Osteoblast (primary cell): ENCODE results near the gene PRKAG2. TPM values are rescaled to one million over a fixed set of nuclear protein-coding genes. Genes with fewer than 3 reads are reported as not detected.

Experiments used
- DNase-seq: peaks from one replicate; pipeline ENCODE4 v3.0.0; 2011; ENCODE audit warnings: low spot score, mixed read lengths; ENCODE audit not compliant: insufficient read length; ENCODE audit errors: missing footprints
- H2AFZ ChIP-seq: 2 replicates; pipeline ENCODE4 v1.6.0; 2011; ENCODE audit warnings: mild to moderate bottlenecking, low read length
- H3K27ac ChIP-seq: 2 replicates; pipeline ENCODE4 v1.5.1; 2011; ENCODE audit warnings: mild to moderate bottlenecking, low read depth, low read length, moderate library complexity
- H3K27me3 ChIP-seq: 2 replicates; pipeline ENCODE4 v1.6.0; 2012; ENCODE audit warnings: mild to moderate bottlenecking, control low read depth, inconsistent platforms, low read length, moderate library complexity; ENCODE audit not compliant: insufficient read depth
- H3K36me3 ChIP-seq: 2 replicates; pipeline ENCODE4 v1.5.1; 2011; ENCODE audit warnings: mild to moderate bottlenecking, low read length, control low read depth, moderate library complexity; ENCODE audit not compliant: insufficient read depth
- H3K4me1 ChIP-seq: 2 replicates; pipeline ENCODE4 v1.5.1; 2011; ENCODE audit warnings: mild to moderate bottlenecking, low read length, control low read depth, moderate library complexity; ENCODE audit not compliant: insufficient read depth
- H3K4me2 ChIP-seq: 2 replicates; pipeline ENCODE4 v1.6.0; 2011; ENCODE audit warnings: mild to moderate bottlenecking, low read length; ENCODE audit not compliant: insufficient read depth
- H3K4me3 ChIP-seq: fragments of 200-600 bp; sonication (generic); 3 replicates; pipeline ENCODE4 v1.5.1; 2012; ENCODE audit warnings: mild to moderate bottlenecking, low read length, inconsistent platforms; ENCODE audit not compliant: insufficient read depth
- H3K79me2 ChIP-seq: 2 replicates; pipeline ENCODE4 v1.6.0; 2012; ENCODE audit warnings: mild to moderate bottlenecking, low read length, control low read depth, inconsistent platforms; ENCODE audit not compliant: insufficient read depth
- H3K9me3 ChIP-seq: 2 replicates; pipeline ENCODE4 v1.5.1; 2011; ENCODE audit warnings: low read depth, low read length, control low read depth
- H4K20me1 ChIP-seq: 2 replicates; pipeline ENCODE4 v1.6.0; 2012; ENCODE audit warnings: mild to moderate bottlenecking, low read length, control low read depth; ENCODE audit not compliant: insufficient read depth
- total RNA-seq: library from RNA; depleted of rRNA; stranded (reverse); fragments of >200 nt; gene quantifications from 2 replicates; pipeline ENCODE4 v1.2.3, GENCODE V29; 2012
- TF ChIP-seq, protein P1 (sequence below): IDR thresholded peaks from 2 replicates; pipeline ENCODE4 v1.5.1; 2011; ENCODE audit warnings: mild to moderate bottlenecking, low read depth, low read length, moderate library complexity; ENCODE audit errors: extremely low read depth

PRKAG2 gene
- total RNA-seq, 1 donor, result 20.6 TPM

DNA sequence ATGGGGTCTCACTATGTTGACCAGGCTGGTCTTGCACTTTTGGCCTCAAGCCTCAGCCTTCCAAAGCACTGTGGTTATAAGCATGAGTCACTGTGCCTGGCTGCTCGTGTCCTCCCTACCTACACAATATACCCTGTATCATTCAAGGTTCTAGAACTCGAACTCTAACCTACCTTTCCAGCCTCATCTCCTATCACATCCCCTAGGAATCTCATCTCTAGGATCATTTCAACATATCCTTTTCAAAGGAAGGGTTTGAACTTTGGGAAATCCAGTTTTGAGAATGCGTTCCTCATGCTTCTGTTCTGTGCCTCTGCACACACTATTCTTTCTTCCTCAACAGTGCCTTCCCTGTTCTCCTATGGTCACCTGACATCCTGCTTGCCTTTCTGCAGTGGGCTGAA lies 269.4 kb downstream of the PRKAG2 start:
- Histone ChIP-seq H3K27ac (no peak overlapping the region), H3K27me3 (no peaks in the 10 kb centered on the region), H3K79me2 (peaks cover 73% of the 10 kb centered on the region), H3K4me3 (no peak overlapping the region), H3K4me1 (peaks cover 6% of the 10 kb centered on the region), H3K9me3 (no peaks in the 10 kb centered on the region), H3K36me3 (peaks cover 4% of the 10 kb centered on the region), H2AFZ (no peak overlapping the region), H4K20me1 (peaks cover 13% of the 10 kb centered on the region), H3K4me2 (no peak overlapping the region)
- no peak for DNase-seq
- TF ChIP-seq, protein P1, sequence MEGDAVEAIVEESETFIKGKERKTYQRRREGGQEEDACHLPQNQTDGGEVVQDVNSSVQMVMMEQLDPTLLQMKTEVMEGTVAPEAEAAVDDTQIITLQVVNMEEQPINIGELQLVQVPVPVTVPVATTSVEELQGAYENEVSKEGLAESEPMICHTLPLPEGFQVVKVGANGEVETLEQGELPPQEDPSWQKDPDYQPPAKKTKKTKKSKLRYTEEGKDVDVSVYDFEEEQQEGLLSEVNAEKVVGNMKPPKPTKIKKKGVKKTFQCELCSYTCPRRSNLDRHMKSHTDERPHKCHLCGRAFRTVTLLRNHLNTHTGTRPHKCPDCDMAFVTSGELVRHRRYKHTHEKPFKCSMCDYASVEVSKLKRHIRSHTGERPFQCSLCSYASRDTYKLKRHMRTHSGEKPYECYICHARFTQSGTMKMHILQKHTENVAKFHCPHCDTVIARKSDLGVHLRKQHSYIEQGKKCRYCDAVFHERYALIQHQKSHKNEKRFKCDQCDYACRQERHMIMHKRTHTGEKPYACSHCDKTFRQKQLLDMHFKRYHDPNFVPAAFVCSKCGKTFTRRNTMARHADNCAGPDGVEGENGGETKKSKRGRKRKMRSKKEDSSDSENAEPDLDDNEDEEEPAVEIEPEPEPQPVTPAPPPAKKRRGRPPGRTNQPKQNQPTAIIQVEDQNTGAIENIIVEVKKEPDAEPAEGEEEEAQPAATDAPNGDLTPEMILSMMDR, result no peak

DNA sequence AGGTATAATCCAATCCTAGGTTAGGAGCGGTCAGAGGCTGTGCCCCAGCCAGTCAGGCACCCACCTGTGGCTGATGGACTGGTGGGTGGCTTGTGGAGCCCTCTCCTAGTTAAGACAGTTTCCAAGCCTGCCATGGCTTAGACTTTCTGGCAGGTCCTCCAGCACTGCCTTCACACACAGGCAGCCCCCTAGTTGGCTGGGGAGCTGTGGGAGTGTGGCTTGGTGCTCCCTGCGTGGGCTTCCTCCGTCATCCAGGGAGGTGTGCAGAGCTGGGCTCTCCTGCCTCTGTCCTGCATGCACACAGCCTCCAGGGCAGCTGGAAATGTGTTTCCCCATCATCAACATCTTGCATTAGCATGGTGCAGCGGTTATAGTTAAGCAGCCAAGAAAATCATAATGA lies 273.0 kb downstream of the PRKAG2 start:
- H3K36me3 ChIP-seq, result peaks cover 4% of the 10 kb centered on the region
- TF ChIP-seq, protein P1, result no peak
- H3K27ac ChIP-seq, result no peak overlapping the region
- no peak overlapping the region for H3K4me3 ChIP-seq
- DNase-seq, result no peak
- H3K4me2 ChIP-seq, result no peak overlapping the region
- H4K20me1 ChIP-seq, result peaks cover 9% of the 10 kb centered on the region
- no peaks in the 10 kb centered on the region for H3K27me3 ChIP-seq
- H3K9me3 ChIP-seq, result no peaks in the 10 kb centered on the region
- peaks cover 34% of the 10 kb centered on the region for H3K4me1 ChIP-seq
- peaks cover 72% of the 10 kb centered on the region for H3K79me2 ChIP-seq
- H2AFZ ChIP-seq, result no peak overlapping the region

GRCh38 chr7:151601521-151602305 lies 275.2 kb downstream of the PRKAG2 start:
- Histone ChIP-seq H3K9me3 (no peaks in the 10 kb centered on the region), H3K27ac (no peak overlapping the region), H4K20me1 (no peaks in the 10 kb centered on the region), H3K4me1 (peaks cover 43% of the 10 kb centered on the region), H3K4me3 (no peak overlapping the region), H3K36me3 (peaks cover 4% of the 10 kb centered on the region), H3K4me2 (no peak overlapping the region), H3K79me2 (peaks cover 66% of the 10 kb centered on the region), H2AFZ (no peak overlapping the region), H3K27me3 (no peaks in the 10 kb centered on the region)
- no peak for DNase-seq
- TF ChIP-seq, protein P1, result no peak

DNA sequence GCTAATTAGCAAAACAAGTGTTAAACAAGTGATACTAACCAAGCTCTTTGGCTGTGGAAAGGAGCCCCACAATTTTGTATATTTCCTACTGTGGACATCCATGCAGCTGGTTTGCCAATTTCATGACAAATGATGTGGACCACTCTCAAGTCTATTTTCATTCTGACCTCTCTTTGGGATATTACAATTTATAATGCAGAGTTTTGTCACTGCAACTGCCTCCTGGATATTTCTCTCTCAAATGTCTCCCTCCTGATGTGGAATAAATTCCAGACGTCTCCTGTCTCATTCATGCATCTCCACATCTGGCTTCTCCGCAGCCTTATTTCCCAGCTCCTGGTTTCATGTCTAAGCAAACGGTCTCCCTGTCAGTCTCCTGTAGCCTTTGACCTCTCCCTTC lies 276.6 kb downstream of the PRKAG2 start:
- H3K4me3 ChIP-seq, result peak overlapping the region; percentile 29
- H3K27ac ChIP-seq, result peak overlapping the region; percentile 84
- H3K36me3 ChIP-seq, result peaks cover 4% of the 10 kb centered on the region
- H2AFZ ChIP-seq, result peak overlapping the region; percentile 58
- no peak for DNase-seq
- H3K9me3 ChIP-seq, result no peaks in the 10 kb centered on the region
- H4K20me1 ChIP-seq, result no peaks in the 10 kb centered on the region
- no peaks in the 10 kb centered on the region for H3K27me3 ChIP-seq
- H3K4me2 ChIP-seq, result peak overlapping the region; percentile 71
- H3K4me1 ChIP-seq, result peaks cover 43% of the 10 kb centered on the region
- H3K79me2 ChIP-seq, result peaks cover 74% of the 10 kb centered on the region
- TF ChIP-seq, protein P1, result no peak
